Renal pelvis (tissue), 4 donors: ENCODE results near the gene B3GNT7. TPM values are rescaled to one million over a fixed set of nuclear protein-coding genes. Genes with fewer than 3 reads are reported as not detected.
"Not testable (repeated sequence)": the region's sequence is repeated elsewhere in the genome, so short reads cannot be mapped to it uniquely, and the experiment has no call there.

Experiments
- DNase-seq: peaks from one replicate; pipeline ENCODE4 v3.0.0-alpha.2; 2013
- polyA plus RNA-seq, 3 donors: library from polyadenylated mRNA; unstranded; fragments of 120-200 nt; gene quantifications; one replicate each; pipeline ENCODE4 v1.2.1, GENCODE V29; 2013; ENCODE audit not compliant: insufficient read length in 3 of 3

Gene B3GNT7
- polyA plus RNA-seq, 3 donors = 3.0 to 5.0 (median 4.2) TPM

DNA sequence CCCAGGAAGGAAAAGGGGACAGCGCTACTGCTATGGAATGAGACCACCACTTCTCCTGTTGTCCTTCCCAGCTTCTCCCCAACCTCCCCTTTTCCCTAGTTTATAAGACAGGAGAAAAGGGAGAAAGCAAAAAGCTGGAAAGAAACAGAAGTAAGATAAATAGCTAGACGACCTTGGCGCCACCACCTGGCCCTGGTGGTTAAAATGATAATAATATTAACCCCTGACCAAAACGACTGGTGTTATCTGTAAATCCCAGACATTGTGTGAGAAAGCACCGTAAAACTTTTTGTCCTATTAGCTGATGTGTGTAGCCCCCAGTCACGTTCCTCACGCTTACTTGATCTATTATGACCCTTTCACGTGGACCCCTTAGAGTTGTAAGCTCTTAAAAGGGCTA is 5.2 kb downstream of the B3GNT7 start:
- DNase-seq = not testable (repeated sequence)

DNA sequence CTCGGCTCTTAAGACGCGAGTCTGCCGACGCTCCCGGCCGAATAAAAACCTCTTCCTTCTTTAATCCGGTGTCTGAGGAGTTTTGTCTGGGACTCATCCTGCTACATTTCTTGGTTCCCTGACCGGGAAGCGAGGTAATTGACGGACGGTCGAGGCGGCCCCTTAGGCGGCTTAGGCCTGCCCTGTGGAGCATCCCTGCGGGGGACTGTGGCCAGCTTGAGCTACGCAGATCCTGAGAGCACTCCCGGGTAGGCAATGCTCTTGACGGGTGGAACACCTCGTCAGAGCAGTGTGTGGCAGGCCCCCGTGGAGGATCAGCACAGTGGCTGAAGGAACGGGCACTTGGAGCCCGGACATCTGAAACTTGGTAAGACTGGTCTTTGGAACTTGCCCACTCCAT is 5.6 kb downstream of the B3GNT7 start:
- not testable (repeated sequence) for DNase-seq

DNA sequence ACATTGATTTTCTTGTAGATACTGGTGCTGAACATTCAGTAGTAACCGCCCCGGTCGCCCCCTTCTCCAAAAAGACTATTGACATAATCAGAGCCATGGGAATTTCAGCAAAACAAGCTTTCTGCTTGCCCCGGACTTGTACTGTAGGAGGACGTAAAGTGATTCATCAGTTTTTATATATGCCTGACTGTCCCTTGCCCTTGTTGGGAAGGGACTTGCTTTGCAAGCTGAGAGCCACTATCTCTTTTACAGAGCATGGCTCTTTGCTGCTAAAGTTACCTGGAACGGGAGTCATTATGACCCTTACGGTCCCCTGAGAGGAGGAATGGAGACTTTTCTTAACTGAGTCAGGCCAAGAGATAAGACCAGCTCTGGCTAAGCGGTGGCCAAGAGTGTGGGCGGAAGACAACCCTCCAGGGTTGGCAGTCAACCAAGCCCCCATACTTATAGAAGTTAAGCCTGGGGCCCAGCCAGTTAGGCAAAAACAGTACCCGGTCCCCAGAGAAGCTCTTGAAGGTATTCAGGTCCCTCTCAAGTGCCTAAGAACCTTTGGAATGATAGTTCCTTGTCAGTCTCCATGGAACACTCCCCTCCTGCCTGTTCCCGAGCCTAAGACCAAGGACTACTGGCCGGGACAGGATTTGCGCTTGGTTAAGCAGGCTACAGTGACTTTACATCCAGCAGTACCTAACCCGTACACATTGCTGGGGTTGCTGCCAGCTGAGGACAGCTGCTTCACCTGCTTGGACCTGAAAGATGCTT is 8.1 kb downstream of the B3GNT7 start:
- DNase-seq = not testable (repeated sequence)

DNA sequence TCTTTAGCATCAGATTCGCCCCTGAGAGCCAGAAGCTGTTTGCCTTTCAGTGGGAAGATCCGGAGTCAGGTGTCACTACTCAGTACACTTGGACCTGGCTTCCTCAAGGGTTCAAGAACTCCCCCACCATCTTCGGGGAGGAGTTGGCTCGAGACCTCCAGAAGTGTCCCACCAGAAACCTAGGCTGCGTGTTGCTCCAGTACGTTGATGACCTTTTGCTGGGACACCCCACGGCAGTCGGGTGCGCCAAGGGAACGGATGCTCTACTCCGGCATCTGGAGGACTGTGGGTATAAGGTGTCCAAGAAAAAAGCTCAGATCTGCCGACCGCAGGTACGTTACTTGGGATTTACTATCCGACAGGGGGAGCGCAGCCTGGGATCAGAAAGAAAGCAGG is 8.7 kb downstream of the B3GNT7 start:
- DNase-seq = not testable (repeated sequence)

DNA sequence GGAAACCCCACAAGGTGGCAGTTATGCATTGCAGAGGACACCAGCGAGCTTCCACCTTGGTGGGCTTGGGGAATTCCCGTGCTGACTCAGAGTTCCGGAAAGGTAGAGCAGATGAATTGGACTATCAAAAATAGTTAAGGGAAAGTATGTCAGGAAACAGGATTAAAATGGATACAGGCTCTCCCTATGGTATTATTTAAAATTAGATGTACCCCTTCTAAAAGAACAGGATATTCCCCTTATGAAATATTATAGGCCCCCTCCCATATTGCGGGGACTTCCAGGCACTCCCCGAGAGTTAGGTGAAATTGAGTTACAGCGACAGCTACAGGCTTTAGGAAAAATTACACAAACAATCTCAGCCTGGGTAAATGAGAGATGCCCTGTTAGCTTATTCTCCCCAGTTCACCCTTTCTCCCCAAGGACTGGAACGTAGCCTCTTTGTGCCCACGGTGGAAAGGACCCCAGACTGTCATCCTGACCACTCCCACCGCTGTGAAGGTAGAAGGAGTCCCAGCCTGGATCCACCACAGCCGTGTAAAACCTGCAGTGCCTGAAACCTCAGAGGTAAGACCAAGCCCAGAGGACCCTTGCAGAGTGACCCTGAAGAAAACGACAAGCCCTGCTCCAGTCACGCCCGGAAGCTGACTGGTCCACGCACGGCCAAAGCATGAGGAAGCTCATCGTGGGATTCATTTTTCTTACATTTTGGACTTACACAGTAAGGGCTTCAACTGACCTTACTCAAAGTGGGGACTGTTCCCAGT is 10.3 kb downstream of the B3GNT7 start:
- DNase-seq = not testable (repeated sequence)

DNA sequence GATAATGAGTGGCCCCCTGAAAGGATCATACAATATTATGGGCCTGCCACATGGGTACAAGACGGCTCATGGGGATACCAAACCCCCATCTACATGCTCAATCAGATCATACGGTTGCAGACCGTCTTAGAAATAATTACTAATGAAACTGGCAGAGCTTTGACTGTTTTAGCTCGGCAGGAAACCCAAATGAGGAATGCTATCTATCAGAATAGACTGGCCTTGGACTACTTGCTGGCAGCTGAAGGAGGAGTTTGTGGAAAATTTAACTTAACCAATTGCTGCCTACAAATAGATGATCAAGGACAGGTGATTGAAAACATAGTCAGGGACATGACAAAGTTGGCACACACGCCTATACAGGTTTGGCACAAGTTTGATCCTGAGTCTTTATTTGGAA is 12.2 kb downstream of the B3GNT7 start:
- not testable (repeated sequence) for DNase-seq

DNA sequence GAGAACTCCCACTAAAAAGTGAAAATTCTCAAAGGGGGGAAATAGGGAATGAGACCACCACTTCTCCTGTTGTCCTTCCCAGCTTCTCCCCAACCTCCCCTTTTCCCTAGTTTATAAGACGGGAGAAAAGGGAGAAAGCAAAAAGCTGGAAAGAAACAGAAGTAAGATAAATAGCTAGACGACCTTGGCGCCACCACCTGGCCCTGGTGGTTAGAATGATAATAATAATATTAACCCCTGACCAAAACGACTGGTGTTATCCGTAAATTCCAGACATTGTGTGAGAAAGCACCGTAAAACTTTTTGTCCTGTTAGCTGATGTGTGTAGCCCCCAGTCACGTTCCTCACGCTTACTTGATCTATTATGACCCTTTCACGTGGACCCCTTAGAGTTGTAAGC is 12.8 kb downstream of the B3GNT7 start:
- not testable (repeated sequence) for DNase-seq

DNA sequence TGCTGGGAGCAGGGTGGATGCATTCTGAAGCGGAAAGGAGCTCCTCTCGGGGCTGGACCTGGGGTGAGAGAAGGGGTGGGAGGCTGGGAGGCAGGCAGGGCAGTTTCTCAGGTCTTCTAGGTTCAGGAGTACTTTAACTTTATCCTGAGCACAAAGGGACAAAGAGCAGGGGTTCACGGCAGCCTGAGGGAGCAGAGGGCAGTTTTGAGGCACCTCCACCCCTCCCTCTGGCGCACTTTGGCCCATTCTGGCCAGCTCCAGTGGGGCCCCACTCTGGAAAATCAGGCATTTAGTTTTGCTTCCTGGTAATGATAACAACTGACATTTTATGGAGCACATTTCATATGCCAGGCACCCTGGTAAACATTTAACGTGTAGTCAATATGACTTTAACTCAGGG is 14.3 kb downstream of the B3GNT7 start:
- no peak for DNase-seq

DNA sequence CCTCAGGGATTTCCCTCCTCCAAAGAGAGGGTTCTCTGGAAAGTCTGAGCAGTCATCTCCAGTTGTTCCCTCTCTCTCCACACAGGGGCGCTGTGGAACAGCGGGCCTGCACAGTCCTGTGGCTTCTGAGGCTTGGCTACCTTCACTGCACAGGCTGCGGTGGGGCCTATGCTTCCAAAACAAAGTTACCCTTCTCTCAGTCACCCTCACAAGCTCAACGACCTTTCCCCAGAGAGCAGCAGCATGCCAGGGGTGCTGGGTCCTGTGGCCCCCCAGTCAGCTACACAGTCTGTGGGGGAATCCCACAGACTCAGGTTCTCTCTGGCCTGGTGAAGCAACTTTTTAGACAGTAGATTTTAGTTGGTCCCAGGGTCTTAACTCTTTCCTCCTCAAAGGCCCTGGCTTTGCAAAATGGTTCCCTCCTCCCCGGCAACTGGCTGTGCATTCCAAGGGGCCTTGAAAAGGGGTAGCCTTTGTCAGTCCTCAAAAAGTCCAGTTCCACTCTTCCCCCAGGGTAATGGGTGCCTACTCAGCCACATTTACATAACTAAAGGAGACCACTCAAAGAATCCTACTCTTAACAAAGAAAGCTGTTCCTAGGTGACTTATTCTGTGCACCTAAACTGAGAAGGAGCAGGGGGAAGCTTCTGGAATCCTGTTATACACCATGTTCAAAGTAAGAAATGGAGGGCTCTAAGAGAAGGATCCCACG is 14.9 kb downstream of the B3GNT7 start:
- DNase-seq = no peak

DNA sequence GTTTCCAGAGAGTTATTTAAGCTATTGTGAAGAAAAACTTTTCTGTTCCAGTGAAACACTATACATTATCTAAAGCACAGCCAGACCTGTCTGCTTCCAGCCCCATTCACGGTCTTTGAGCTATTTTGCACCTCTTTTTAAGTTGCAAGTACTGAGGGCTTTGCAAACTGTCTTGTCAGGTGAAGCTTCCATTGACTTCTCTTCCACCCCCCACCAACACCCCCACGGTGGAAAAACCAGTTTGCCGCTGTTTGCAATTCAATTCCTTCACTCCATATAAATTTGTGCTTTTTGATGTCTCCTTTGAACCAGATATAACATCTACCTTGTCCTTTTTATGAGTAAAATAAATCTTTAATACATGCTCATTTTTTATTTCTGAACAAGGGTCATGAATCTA is 15.7 kb downstream of the B3GNT7 start:
- DNase-seq = no peak

DNA sequence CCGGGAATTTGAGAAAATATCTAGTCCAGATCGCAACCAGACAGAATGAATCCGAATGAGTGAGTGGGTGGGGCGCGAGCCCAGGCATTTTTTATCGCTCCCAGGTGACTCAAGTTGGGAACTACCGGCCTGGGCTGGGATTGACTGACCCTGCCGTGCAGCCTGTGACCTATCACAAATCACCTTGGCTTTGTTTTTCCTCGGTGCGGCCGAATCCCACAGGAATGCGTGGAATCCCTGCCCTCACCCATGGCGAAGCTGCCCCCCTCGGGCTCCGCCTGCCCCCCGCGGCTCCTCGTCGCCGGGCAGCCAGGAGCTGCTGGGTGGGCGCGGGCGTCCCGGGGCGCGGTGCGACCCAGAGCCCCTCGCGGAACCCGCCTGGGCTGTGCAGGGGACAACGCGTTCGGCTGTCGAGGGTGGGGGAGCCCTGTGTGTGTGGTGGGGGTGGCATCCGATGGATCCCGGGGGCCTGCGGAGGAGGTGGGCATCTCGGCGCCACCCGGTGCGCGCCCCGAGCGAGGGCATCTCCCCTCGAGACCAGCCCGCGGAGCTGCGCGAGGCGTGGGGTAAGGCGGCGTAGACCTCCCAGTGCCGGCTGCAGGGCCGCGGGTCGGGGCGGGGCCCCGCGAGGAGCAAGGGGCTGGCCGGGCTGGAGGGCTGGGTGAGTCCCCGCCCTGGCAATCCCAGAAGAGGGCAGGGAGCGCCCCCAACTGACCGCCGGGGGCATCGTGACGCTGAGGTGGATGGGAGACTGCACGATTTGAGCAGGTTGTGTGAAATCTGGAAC is 16.5 kb downstream of the B3GNT7 start:
- DNase-seq = peak; percentile 82

DNA sequence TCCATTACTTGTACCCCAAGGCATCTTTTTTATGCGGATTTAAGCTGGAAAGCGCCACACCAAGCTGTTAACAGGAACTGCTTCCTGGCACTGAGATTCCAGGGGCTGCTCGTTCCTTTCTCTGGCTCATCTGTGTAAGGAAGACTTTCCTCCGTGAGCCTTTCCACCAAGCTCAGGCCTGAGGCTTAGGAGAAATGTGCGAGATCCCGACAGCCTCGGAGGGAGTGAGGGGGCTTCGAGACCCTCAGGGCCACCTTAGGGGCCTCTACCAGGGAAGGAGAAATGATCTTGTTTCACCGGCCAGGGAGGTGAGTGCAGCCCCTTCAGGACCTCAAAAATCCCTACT is 17.1 kb downstream of the B3GNT7 start:
- no peak for DNase-seq

DNA sequence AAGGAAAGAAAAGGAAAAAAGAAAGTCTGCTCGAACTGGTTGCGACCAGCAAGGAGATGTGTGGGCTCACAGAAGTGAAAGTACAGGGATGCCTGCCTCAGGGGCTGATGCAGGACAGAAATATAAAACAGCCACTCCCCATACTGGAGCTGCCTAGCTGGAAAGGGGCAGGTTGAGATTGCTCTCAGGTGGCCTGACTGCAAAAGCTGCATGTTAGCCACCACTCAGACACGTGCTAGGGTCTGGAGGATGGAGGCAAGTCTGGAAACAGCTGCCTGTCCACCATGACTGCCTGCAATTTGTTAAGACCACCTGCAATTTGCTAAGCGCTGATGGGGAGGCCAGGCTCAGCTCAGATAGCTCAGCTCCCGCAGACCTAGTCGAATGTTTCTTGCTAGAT is 17.9 kb downstream of the B3GNT7 start:
- DNase-seq = no peak

DNA sequence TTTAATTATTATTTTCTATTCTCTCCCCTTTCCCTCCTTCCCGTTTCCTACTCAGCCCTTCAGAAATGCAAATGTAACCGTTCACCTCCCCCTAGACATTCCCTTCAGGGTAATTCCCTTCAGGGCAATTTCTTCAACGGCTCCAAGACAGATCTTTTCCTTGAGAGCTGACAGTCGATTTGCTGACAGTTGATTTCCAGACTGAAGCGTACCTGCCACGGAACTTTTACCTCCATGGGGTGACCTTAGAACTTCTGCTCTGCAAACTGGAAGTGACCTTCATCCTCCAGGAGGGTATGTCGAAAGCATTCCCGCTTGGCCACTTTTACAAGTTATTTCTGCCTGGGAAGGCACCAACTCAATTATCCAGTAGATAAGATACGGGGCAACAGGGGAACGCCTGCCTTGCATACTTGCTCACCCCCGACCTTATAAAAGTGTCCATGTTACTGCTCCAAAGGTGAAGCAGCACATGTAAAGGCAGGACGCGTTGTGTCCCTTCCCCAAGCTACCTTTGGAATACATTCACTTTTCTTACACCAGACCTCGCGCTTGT is 18.5 kb downstream of the B3GNT7 start:
- DNase-seq = no peak

DNA sequence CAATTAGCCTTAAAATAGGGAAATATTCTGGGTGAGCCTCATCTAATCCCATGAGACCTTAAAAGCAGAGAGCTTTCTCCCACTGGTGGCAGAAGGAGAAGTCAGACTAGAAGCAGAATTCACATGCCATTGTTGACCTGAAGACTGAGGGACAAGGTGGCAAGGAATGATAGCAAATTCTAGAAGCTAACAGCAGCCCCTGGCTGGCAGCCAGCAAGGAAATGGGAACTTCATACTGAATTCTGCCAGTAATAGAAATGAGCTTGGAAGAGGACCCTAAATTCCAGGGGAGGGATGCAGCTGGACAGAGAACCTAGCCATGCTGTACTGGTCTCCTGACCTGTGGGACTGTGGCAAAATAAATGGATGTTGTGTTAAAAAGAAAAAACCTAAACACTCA is 19.5 kb downstream of the B3GNT7 start:
- DNase-seq = no peak

DNA sequence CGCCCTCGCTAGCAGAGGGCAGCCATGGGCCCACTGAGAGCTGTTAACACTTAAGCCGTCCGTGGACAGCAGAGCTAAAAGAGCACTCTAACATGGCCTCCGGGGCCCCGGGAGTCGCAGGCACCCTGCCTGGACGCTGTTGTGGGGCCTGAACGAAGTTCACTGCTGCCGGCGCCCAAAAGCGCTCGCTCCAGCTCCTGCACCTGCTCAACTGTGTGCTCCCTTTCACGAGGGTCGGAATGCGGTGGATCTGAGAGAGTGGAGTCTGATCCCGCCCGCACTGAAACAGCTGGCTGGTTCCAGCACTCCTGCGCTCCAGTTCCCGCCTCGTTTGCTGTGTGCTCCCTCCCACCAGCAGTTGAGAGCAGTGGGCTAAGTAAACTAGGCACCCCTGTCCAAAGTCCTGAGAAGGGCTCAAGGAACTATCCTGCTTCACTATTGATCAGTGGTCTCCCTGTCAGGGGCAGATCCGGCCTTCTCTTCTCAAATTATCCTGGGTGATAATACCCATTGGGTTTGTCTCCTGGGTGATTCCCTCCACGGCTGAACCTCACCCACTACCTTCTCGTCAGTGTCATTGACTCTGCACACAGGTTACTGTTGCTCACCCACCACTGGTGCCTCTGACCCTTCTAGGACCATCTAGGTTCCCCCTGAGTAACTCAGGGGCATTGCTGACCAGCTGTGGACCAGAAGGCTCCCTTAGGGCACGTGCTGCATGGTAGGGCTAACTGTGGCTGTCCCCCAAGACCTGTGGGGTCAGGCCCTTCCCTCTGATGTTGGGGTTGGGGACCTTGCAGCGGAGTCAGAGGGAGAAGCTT is 23.5 kb downstream of the B3GNT7 start:
- DNase-seq = no peak

DNA sequence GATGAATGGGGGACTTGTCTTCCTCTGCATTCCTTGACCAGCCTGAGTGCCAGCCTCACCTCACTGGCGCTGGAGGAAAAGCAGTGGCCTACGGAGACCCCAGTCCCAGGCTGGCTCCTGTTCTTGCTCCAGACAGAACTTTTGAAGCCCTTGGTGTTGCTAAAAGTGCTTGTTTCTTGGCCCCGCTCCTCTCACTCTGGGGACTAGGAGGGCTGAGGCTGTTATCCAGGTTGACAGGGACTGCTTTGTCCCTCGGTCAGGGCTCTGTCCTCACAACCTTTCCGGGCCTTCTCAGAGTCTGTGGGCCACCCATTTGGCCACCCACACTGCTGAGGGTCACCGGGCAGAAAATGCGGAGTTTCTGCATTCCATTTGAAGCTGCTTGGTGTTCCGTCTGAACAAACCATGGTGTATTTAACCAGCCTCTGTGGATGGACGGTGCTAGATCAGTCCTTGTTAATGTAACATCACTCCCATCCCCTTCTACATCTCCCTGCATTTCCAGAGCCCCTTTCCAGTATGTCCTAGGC is 25.6 kb downstream of the B3GNT7 start:
- no peak for DNase-seq

DNA sequence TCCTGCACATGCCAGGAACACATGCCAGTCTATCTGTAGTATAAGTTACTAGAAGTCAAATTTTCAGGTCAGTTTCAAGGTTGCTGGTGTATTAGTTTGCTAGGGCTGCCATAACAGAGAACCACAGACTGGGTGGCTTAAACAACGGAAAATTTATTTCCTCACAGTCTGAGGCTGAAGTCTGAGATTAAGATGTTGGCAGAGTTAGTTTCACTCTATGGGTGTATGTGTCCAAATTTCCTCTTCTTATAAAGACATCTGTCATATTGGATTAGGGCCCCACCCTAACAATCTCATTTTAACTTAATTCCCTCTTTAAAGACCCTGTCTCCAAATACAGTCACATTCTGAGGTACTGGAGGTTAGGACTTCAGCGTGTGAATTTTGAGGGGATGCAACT is 26.5 kb downstream of the B3GNT7 start:
- no peak for DNase-seq

DNA sequence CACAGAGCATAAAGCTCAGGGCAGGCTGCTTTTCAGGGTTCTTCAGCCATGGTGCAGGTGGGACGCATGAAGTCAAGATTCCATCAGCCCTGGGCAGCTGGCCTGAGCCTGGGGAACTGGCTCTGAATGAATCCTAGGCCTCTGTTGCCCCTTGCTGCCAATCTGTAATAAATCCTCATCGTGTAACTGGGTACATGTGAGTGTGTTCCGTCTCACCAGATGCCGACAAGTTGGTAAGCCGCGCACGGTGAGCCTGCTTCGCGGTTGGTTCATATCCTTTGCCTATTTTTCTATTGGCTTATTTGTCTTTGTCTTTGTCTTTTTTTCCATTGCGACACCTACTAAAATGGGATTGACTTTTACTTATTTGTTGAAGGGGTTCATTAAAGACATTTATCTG is 27.7 kb downstream of the B3GNT7 start:
- no peak for DNase-seq

DNA sequence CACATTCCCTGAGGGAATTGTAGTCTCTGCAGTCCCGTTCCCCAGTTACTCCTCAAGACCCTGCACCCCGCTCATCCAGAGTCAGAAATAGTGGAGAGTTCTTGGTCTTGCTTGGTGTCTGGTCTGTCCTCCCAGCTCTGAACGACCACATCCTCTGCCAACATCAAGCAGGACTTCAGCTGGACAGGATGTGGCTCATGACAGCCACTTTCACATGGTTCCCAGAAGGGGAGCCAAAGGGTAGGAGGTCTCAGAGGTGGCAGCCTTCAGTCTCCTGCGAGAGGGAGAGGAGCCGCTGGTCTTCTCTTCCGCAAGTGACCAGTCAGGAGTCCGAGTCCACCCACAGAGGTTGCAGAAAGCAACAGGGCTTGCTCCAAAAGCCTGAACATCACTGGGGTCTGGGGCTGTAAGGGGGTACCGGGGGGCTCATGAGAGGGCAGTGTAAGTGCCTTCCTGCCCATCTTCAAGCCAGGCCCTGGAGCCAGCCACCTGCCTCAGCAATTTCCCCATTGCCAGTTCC is 29.8 kb downstream of the B3GNT7 start:
- DNase-seq = no peak
